CD14-positive monocyte (primary cell): ENCODE results near the gene MYO7A. TPM values are rescaled to one million over a fixed set of nuclear protein-coding genes. Genes with fewer than 3 reads are reported as not detected.

Experiments used
- DNase-seq, 3 donors: peaks; one replicate each; pipeline ENCODE4 v3.0.0-alpha.2; 2011 to 2022
- H2AFZ ChIP-seq: 2 replicates; pipeline ENCODE4 v1.6.0; 2012; ENCODE audit warnings: mild to moderate bottlenecking, low read depth, low read length, inconsistent platforms; ENCODE audit not compliant: insufficient read depth, poor library complexity, severe bottlenecking
- H3K27ac ChIP-seq, 2 donors: 1 replicate in 1 of 2; 2 replicates in 1 of 2; pipeline ENCODE4 v1.5.1; 2012 to 2013; ENCODE audit warnings: low read length in 2 of 2, control low read depth in 1 of 2, inconsistent platforms in 1 of 2, low read depth in 1 of 2, mild to moderate bottlenecking in 1 of 2
- H3K27me3 ChIP-seq, 2 donors: one replicate each; pipeline versions ENCODE4 v1.6.0 to v1.6.1; 2011 to 2013; ENCODE audit warnings: low read length in 2 of 2; ENCODE audit not compliant: control insufficient read depth in 2 of 2, insufficient read depth in 2 of 2
- H3K36me3 ChIP-seq, 2 donors: replicated peaks in 1 of 2; 1 replicate in 1 of 2; 2 replicates in 1 of 2; pipeline versions ENCODE4 v1.5.1 to v1.6.1; 2012 to 2013; ENCODE audit warnings: low read length in 2 of 2, control low read depth in 1 of 2, inconsistent platforms in 1 of 2, mild to moderate bottlenecking in 1 of 2; ENCODE audit not compliant: insufficient read depth in 2 of 2, control insufficient read depth in 1 of 2
- H3K4me1 ChIP-seq, 2 donors: 1 replicate in 1 of 2; 2 replicates in 1 of 2; pipeline versions ENCODE4 v1.5.1 to v1.6.1; 2012 to 2013; ENCODE audit warnings: low read length in 2 of 2, control low read depth in 1 of 2, inconsistent platforms in 1 of 2, mild to moderate bottlenecking in 1 of 2, moderate library complexity in 1 of 2; ENCODE audit not compliant: insufficient read depth in 2 of 2, control insufficient read depth in 1 of 2
- H3K4me2 ChIP-seq: replicated peaks from 2 replicates; pipeline ENCODE3; 2012; ENCODE audit warnings: low read length, moderate library complexity, mild to moderate bottlenecking; ENCODE audit not compliant: poor library complexity, severe bottlenecking; ENCODE audit errors: extremely low read depth
- H3K4me3 ChIP-seq, 3 experiments: fragments of 200-600 bp in 1 of 3; sonication (generic) in 1 of 3; replicated peaks in 1 of 3; 1 replicate in 2 of 3; 2 replicates in 1 of 3; pipeline ENCODE4 v1.5.1; 2011 to 2013; ENCODE audit warnings: low read length in 3 of 3, mild to moderate bottlenecking in 3 of 3, control low read depth in 2 of 3, low read depth in 2 of 3, inconsistent platforms in 1 of 3, moderate library complexity in 1 of 3
- H3K79me2 ChIP-seq: 2 replicates; pipeline ENCODE4 v1.6.0; 2012; ENCODE audit warnings: mild to moderate bottlenecking, control low read depth, inconsistent platforms, low read length, moderate library complexity; ENCODE audit not compliant: insufficient read depth
- H3K9ac ChIP-seq: 2 replicates; pipeline ENCODE4 v1.6.0; 2017; ENCODE audit warnings: low read length, mild to moderate bottlenecking; ENCODE audit not compliant: insufficient read depth, poor library complexity, severe bottlenecking
- H3K9me3 ChIP-seq, 2 donors: replicated peaks in 1 of 2; 1 replicate in 1 of 2; 2 replicates in 1 of 2; pipeline versions ENCODE4 v1.5.1 to v1.6.1; 2012 to 2013; ENCODE audit warnings: low read length in 2 of 2, control low read depth in 1 of 2; ENCODE audit not compliant: control insufficient read depth in 1 of 2, insufficient read depth in 1 of 2
- H4K20me1 ChIP-seq: 2 replicates; pipeline ENCODE4 v1.6.0; 2012; ENCODE audit warnings: mild to moderate bottlenecking, low read length, control low read depth, moderate library complexity; ENCODE audit not compliant: insufficient read depth
- H3K27ac Mint-ChIP-seq, 7 donors: one replicate each; pipeline ENCODE4 v1.8.0; 2020; ENCODE audit warnings: mild to moderate bottlenecking in 7 of 7, mixed read lengths in 7 of 7, moderate library complexity in 6 of 7, inconsistent platforms in 2 of 7
- H3K27me3 Mint-ChIP-seq, 3 donors: one replicate each; pipeline ENCODE4 v1.8.0; 2021 to 2022; ENCODE audit warnings: low read depth in 3 of 3, mild to moderate bottlenecking in 3 of 3, mixed read lengths in 3 of 3, moderate library complexity in 3 of 3, inconsistent platforms in 1 of 3
- H3K36me3 Mint-ChIP-seq, 2 donors: one replicate each; pipeline ENCODE4 v1.8.0; 2020; ENCODE audit warnings: mixed read lengths in 2 of 2, inconsistent platforms in 1 of 2, mild to moderate bottlenecking in 1 of 2
- H3K4me1 Mint-ChIP-seq: one replicate; pipeline ENCODE4 v1.8.0; 2020; ENCODE audit warnings: mild to moderate bottlenecking, mixed read lengths
- H3K4me3 Mint-ChIP-seq, 2 donors: one replicate each; pipeline ENCODE4 v1.8.0; 2020; ENCODE audit warnings: mild to moderate bottlenecking in 2 of 2, mixed read lengths in 2 of 2, moderate library complexity in 1 of 2
- H3K9me3 Mint-ChIP-seq, 7 donors: one replicate each; pipeline ENCODE4 v1.8.0; 2020 to 2022; ENCODE audit warnings: mixed read lengths in 7 of 7, mild to moderate bottlenecking in 6 of 7, moderate library complexity in 6 of 7, inconsistent platforms in 2 of 7
- CTCF ChIP-seq: fragments of 200-600 bp; IDR thresholded peaks from one replicate; pipeline ENCODE4 v1.8.0; 2022; ENCODE audit warnings: antibody characterized with exemption, mild to moderate bottlenecking
- WGBS: methylation state at CpG from one replicate; pipeline ENCODE4 v1.1.5; 2013; ENCODE audit warnings: missing lambda C conversion rate; ENCODE audit not compliant: insufficient coverage; 5-methylcytosine and 5-hydroxymethylcytosine counted together
- intact Hi-C, 2 donors: fragments of 100-400 bp; cut with micrococcal nuclease; formaldehyde crosslinking; loops; one replicate each; pipeline versions ENCODE4 v1.15.0 to v1.15.1; 2023
- polyA plus RNA-seq, 3 donors: library from polyadenylated mRNA; depleted of rRNA in 1 of 3; unstranded in 2 of 3; stranded (reverse) in 1 of 3; fragments of 300-500 nt in 2 of 3; fragments of >200 nt in 1 of 3; fragmentation: Illumina TruSeq in 2 of 3; gene quantifications; 1 replicate in 2 of 3; 2 replicates in 1 of 3; pipeline ENCODE4 v1.2.3, GENCODE V29; 2012 to 2021

The MYO7A gene
- polyA plus RNA-seq, 3 donors, result 3.5 to 7.8 (median 3.6) TPM

GRCh38 chr11:77118971-77119370 is 9.1 kb upstream of the MYO7A start:
- Mint-ChIP-seq H3K27me3 (peaks cover 0 to 4% (median 3%) of the 10 kb centered on the region in 3 donors), H3K36me3 (no peaks in the 10 kb centered on the region), H3K4me1 (no peaks in the 10 kb centered on the region), H3K4me3 (no peak overlapping the region), H3K9me3 (peaks cover 0 to 3% (median 0%) of the 10 kb centered on the region in 7 donors), H3K27ac (no peak overlapping the region)
- no peaks in the 10 kb centered on the region for H3K9me3 ChIP-seq
- no peak overlapping the region for H3K4me3 ChIP-seq
- H3K9ac ChIP-seq, result no peak overlapping the region
- no peak for DNase-seq
- H3K27me3 ChIP-seq, result no peaks in the 10 kb centered on the region
- no peaks in the 10 kb centered on the region for H3K4me1 ChIP-seq
- no peaks in the 10 kb centered on the region for H4K20me1 ChIP-seq
- TF ChIP-seq CTCF, result no peak
- intact Hi-C loops, result no loop called here
- H2AFZ ChIP-seq, result no peak overlapping the region
- 97% methylated on average over 12 of the region's 12 CpGs for WGBS
- no peak overlapping the region for H3K4me2 ChIP-seq
- H3K36me3 ChIP-seq, result no peaks in the 10 kb centered on the region
- H3K79me2 ChIP-seq, result no peaks in the 10 kb centered on the region
- H3K27ac ChIP-seq, result no peak overlapping the region

- H3K36me3 ChIP-seq, result no peaks in the 10 kb centered on the region
- TF ChIP-seq CTCF, result no peak
- no peaks in the 10 kb centered on the region for H3K9me3 ChIP-seq
- no peak overlapping the region for H2AFZ ChIP-seq
- H3K4me1 Mint-ChIP-seq, result no peaks in the 10 kb centered on the region
- DNase-seq, result no peak
- H3K4me3 Mint-ChIP-seq, result no peak overlapping the region
- WGBS, result 94% methylated on average over 9 of the region's 9 CpGs
- no peaks in the 10 kb centered on the region for H3K79me2 ChIP-seq
- H3K27me3 Mint-ChIP-seq, result peaks cover 0 to 4% (median 3%) of the 10 kb centered on the region in 3 donors
- H3K27ac ChIP-seq, result no peak overlapping the region
- H4K20me1 ChIP-seq, result no peaks in the 10 kb centered on the region
- no peaks in the 10 kb centered on the region for H3K4me1 ChIP-seq
- H3K4me2 ChIP-seq, result no peak overlapping the region
- H3K4me3 ChIP-seq, result no peak overlapping the region
- H3K27ac Mint-ChIP-seq, result no peak overlapping the region
- intact Hi-C loops, result no loop called here
- H3K36me3 Mint-ChIP-seq, result no peaks in the 10 kb centered on the region
- no peaks in the 10 kb centered on the region for H3K27me3 ChIP-seq
- no peak overlapping the region for H3K9ac ChIP-seq
- H3K9me3 Mint-ChIP-seq, result peaks cover 0 to 3% (median 0%) of the 10 kb centered on the region in 7 donors
Observed at GRCh38 chr11:77119531-77119936, 8.5 kb upstream of the MYO7A start.
